ENCODE data around the gene ITPKB. TPM values are rescaled to one million over a fixed set of nuclear protein-coding genes. Genes with fewer than 3 reads are reported as not detected.

The ITPKB gene
- total and polyA plus RNA-seq, 7 donors: 3.9 to 14.1 (median 8.9) TPM

- intact Hi-C loops (cut with DNase I): loop anchor here in 1 of 2 donors (5.0 kb wide), 1 partner anchor 39 kb away; no protein-coding TSS in a partner anchor
- 18 to 57% (median 33%) methylated on average over 5 of the region's 5 CpGs for WGBS, 3 donors
These were observed 70.9 kb downstream of the ITPKB start for GRCh38 chr1:226668173-226668560.

GRCh38 chr1:226666692-226667091 lies 72.4 kb downstream of the ITPKB start:
- no peak for ATAC-seq
- DNase-seq: peak in 1 of 2 donors; percentile 28
- no peaks in the 10 kb centered on the region for H3K27me3 ChIP-seq (ENCODE audit: insufficient read depth in 3 of 3, low read length in 2 of 3)
- H3K27ac ChIP-seq: no peak overlapping the region
- H3K4me1 ChIP-seq: peaks cover 63% of the 10 kb centered on the region
- intact Hi-C loops (cut with DNase I): loop anchor here in 1 of 2 donors (5.0 kb wide), 1 partner anchor 41 kb away; no protein-coding TSS in a partner anchor
- no peak overlapping the region for H3K4me3 ChIP-seq
- H3K36me3 ChIP-seq (ENCODE audit: insufficient read depth in 1 of 2, low read depth in 1 of 2): no peaks in the 10 kb centered on the region
- TF ChIP-seq CTCF (IDR thresholded peaks at IDR 0.05): no peak
- no peaks in the 10 kb centered on the region for H3K9me3 ChIP-seq
- 92 to 97% (median 93%) methylated on average over 4 of the region's 4 CpGs for WGBS, 3 donors

More at GRCh38 chr1:226668173-226668560, 70.9 kb downstream of the ITPKB start:
- ATAC-seq (no peak), DNase-seq (no peak)
- H3K9me3 ChIP-seq: no peaks in the 10 kb centered on the region
- H3K4me3 ChIP-seq: no peak overlapping the region
- TF ChIP-seq CTCF (IDR thresholded peaks at IDR 0.05): no peak
- peak overlapping the region; percentile 27 for H3K27ac ChIP-seq
- peaks cover 50% of the 10 kb centered on the region for H3K4me1 ChIP-seq
- H3K27me3 ChIP-seq (ENCODE audit: insufficient read depth in 3 of 3, low read length in 2 of 3): no peaks in the 10 kb centered on the region
- H3K36me3 ChIP-seq (ENCODE audit: insufficient read depth in 1 of 2, low read depth in 1 of 2): no peaks in the 10 kb centered on the region

- DNase-seq (peak in 1 of 2 donors; percentile 60), ATAC-seq (peak in 1 of 4 donors; percentile 29)
- TF ChIP-seq CTCF (IDR thresholded peaks at IDR 0.05): no peak
- Histone ChIP-seq H3K27me3 (ENCODE audit: insufficient read depth in 3 of 3, low read length in 2 of 3) (no peaks in the 10 kb centered on the region), H3K36me3 (ENCODE audit: insufficient read depth in 1 of 2, low read depth in 1 of 2) (no peaks in the 10 kb centered on the region), H3K27ac (no peak overlapping the region), H3K9me3 (no peaks in the 10 kb centered on the region), H3K4me1 (peaks cover 69% of the 10 kb centered on the region), H3K4me3 (no peak overlapping the region)
- 70 to 84% (median 74%) methylated on average over 6 of the region's 6 CpGs for WGBS, 3 donors
- intact Hi-C loops (cut with DNase I): loop anchor here in 1 of 2 donors (5.0 kb wide), 1 partner anchor 41 kb away; no protein-coding TSS in a partner anchor
These were observed 72.9 kb downstream of the ITPKB start for GRCh38 chr1:226666164-226666506.

GRCh38 chr1:226665505-226666163 lies 73.4 kb downstream of the ITPKB start:
- WGBS, 3 donors: 84 to 87% (median 85%) methylated on average over 17 of the region's 17 CpGs
- Histone ChIP-seq H3K4me3 (no peak overlapping the region), H3K36me3 (ENCODE audit: insufficient read depth in 1 of 2, low read depth in 1 of 2) (no peaks in the 10 kb centered on the region), H3K9me3 (no peaks in the 10 kb centered on the region), H3K4me1 (peaks cover 74% of the 10 kb centered on the region), H3K27ac (peak overlapping the region; percentile 77), H3K27me3 (ENCODE audit: insufficient read depth in 3 of 3, low read length in 2 of 3) (no peaks in the 10 kb centered on the region)
- TF ChIP-seq CTCF (IDR thresholded peaks at IDR 0.05): no peak
- ATAC-seq: no peak
- peak in 1 of 2 donors; percentile 45 for DNase-seq
- intact Hi-C loops (cut with DNase I): loop anchor here in 1 of 2 donors (5.0 kb wide), 1 partner anchor 42 kb away; no protein-coding TSS in a partner anchor

Data from psoas muscle (tissue), 8 donors.